Activated T-cell treated with anti-CD3 and anti-CD28 coated beads, Interleukin-2, amount 50 U/mL, for 48 hours (primary cell): ENCODE data around the gene CFAP97D1.
A peak's percentile ranks its signal among the peaks of the same experiment; 100 is the strongest.
"Not testable (repeated sequence)": the region's sequence is repeated elsewhere in the genome, so short reads cannot be mapped to it uniquely, and the experiment has no call there.

Experiments
- DNase-seq, 2 experiments: peaks; one replicate each; pipeline ENCODE4 v3.0.0-alpha.2; 2020

The CFAP97D1 gene

GRCh38 chr17:43768943-43769342, 11.3 kb upstream of the CFAP97D1 start:
- DNase-seq = no peak

GRCh38 chr17:43769426-43769825, 10.8 kb upstream of the CFAP97D1 start:
- no peak for DNase-seq

GRCh38 chr17:43769859-43770258, 10.4 kb upstream of the CFAP97D1 start:
- no peak for DNase-seq

GRCh38 chr17:43770957-43771356, 9.3 kb upstream of the CFAP97D1 start:
- no peak for DNase-seq

GRCh38 chr17:43771463-43771862, 8.8 kb upstream of the CFAP97D1 start:
- no peak for DNase-seq

GRCh38 chr17:43772877-43773648, 7.2 kb upstream of the CFAP97D1 start:
- DNase-seq = no peak

- no peak for DNase-seq
Measured at GRCh38 chr17:43774304-43775250, 5.7 kb upstream of the CFAP97D1 start.

- DNase-seq = peak; percentile 77 to 85
Measured at GRCh38 chr17:43778337-43779144, 1.7 kb upstream of the CFAP97D1 start, which contains the start of gene DUSP3. Gene DUSP3 (minus strand): TSS chr17:43778977. CDS start chr17:43778924, 53 bp downstream.

GRCh38 chr17:43779145-43780125, 800 bp upstream of the CFAP97D1 start:
- DNase-seq = no peak

GRCh38 chr17:43782913-43783680, 2.9 kb downstream of the CFAP97D1 start:
- DNase-seq = no peak

- DNase-seq = no peak
Measured at GRCh38 chr17:43784068-43784467, 3.8 kb downstream of the CFAP97D1 start.

GRCh38 chr17:43784628-43785101, 4.4 kb downstream of the CFAP97D1 start:
- DNase-seq = no peak

GRCh38 chr17:43787728-43788127, 7.5 kb downstream of the CFAP97D1 start:
- no peak for DNase-seq

- no peak for DNase-seq
Measured at GRCh38 chr17:43788540-43788939, 8.3 kb downstream of the CFAP97D1 start.

- DNase-seq = no peak
Measured at GRCh38 chr17:43789482-43789881, 9.2 kb downstream of the CFAP97D1 start.

GRCh38 chr17:43790311-43790940, 10.2 kb downstream of the CFAP97D1 start:
- no peak for DNase-seq

- DNase-seq = no peak
Measured at GRCh38 chr17:43791589-43791988, 11.4 kb downstream of the CFAP97D1 start.

- DNase-seq = not testable (repeated sequence)
Measured at GRCh38 chr17:43792668-43793067, 12.4 kb downstream of the CFAP97D1 start.

GRCh38 chr17:43798024-43798423, 17.8 kb downstream of the CFAP97D1 start:
- not testable (repeated sequence) for DNase-seq

GRCh38 chr17:43799047-43799446, 18.8 kb downstream of the CFAP97D1 start:
- DNase-seq = no peak
